ENCODE data around the gene SOWAHA. TPM values are rescaled to one million over a fixed set of nuclear protein-coding genes. Genes with fewer than 3 reads are reported as not detected.

Gene SOWAHA
- total RNA-seq, 1 experiment from 2014 or later, result not detected

GRCh38 chr5:132773601-132774355 lies 39.3 kb upstream of the SOWAHA start:
- DNase-seq (ENCODE audit: low spot score), result no peak
- Histone ChIP-seq H3K27ac (ENCODE audit: low read depth, low read length, poor library complexity, severe bottlenecking) (no peak overlapping the region), H3K4me1 (ENCODE audit: insufficient read depth, low read length, poor library complexity, severe bottlenecking) (peaks cover 6% of the 10 kb centered on the region), H3K4me3 (ENCODE audit: low read depth, low read length, poor library complexity, severe bottlenecking) (no peak overlapping the region), H3K36me3 (ENCODE audit: insufficient read depth, low read length, poor library complexity, severe bottlenecking) (no peaks in the 10 kb centered on the region), H3K27me3 (replicated peaks; ENCODE audit: insufficient read depth, low read depth, low read length, poor library complexity) (no peaks in the 10 kb centered on the region), H3K9me3 (ENCODE audit: low read depth, low read length, poor library complexity, severe bottlenecking) (no peaks in the 10 kb centered on the region)
- TF ChIP-seq CTCF (conservative IDR thresholded peaks at IDR 0.05; ENCODE audit: low read depth, low read length), result no peak
- no peak for TF ChIP-seq EZH2 (IDR thresholded peaks at IDR 0.05; ENCODE audit: borderline replicate concordance, low read depth, low read length, poor library complexity, severe bottlenecking)
- POLR2A ChIA-PET (ENCODE audit: low non-redundant PET), result no interaction called here
- intact Hi-C loops (cut with micrococcal nuclease; ENCODE audit: unreplicated experiment), result no loop called here
- CTCF ChIA-PET, result no interaction called here
- no TSS peak for BruUV-seq (replicated peaks)

- ChIA-PET CTCF (no interaction called here), POLR2A (ENCODE audit: low non-redundant PET) (no interaction called here)
- no peaks in the 10 kb centered on the region for H3K36me3 ChIP-seq (ENCODE audit: insufficient read depth, low read length, poor library complexity, severe bottlenecking)
- no peaks in the 10 kb centered on the region for H3K27me3 ChIP-seq (replicated peaks; ENCODE audit: insufficient read depth, low read depth, low read length, poor library complexity)
- no peak overlapping the region for H3K4me3 ChIP-seq (ENCODE audit: low read depth, low read length, poor library complexity, severe bottlenecking)
- BruUV-seq (replicated peaks), result no TSS peak
- DNase-seq (ENCODE audit: low spot score), result no peak
- intact Hi-C loops (cut with micrococcal nuclease; ENCODE audit: unreplicated experiment), result no loop called here
- peaks cover 6% of the 10 kb centered on the region for H3K4me1 ChIP-seq (ENCODE audit: insufficient read depth, low read length, poor library complexity, severe bottlenecking)
- H3K9me3 ChIP-seq (ENCODE audit: low read depth, low read length, poor library complexity, severe bottlenecking), result no peaks in the 10 kb centered on the region
- H3K27ac ChIP-seq (ENCODE audit: low read depth, low read length, poor library complexity, severe bottlenecking), result no peak overlapping the region
- TF ChIP-seq CTCF (conservative IDR thresholded peaks at IDR 0.05; ENCODE audit: low read depth, low read length), result no peak
- no peak for TF ChIP-seq EZH2 (IDR thresholded peaks at IDR 0.05; ENCODE audit: borderline replicate concordance, low read depth, low read length, poor library complexity, severe bottlenecking)
These were observed 38.7 kb upstream of the SOWAHA start for GRCh38 chr5:132774406-132774805.

GRCh38 chr5:132774896-132775295 lies 38.2 kb upstream of the SOWAHA start:
- Histone ChIP-seq H3K4me1 (ENCODE audit: insufficient read depth, low read length, poor library complexity, severe bottlenecking) (peaks cover 6% of the 10 kb centered on the region), H3K36me3 (ENCODE audit: insufficient read depth, low read length, poor library complexity, severe bottlenecking) (no peaks in the 10 kb centered on the region), H3K9me3 (ENCODE audit: low read depth, low read length, poor library complexity, severe bottlenecking) (no peaks in the 10 kb centered on the region), H3K4me3 (ENCODE audit: low read depth, low read length, poor library complexity, severe bottlenecking) (no peak overlapping the region), H3K27ac (ENCODE audit: low read depth, low read length, poor library complexity, severe bottlenecking) (no peak overlapping the region), H3K27me3 (replicated peaks; ENCODE audit: insufficient read depth, low read depth, low read length, poor library complexity) (no peaks in the 10 kb centered on the region)
- intact Hi-C loops (cut with micrococcal nuclease; ENCODE audit: unreplicated experiment), result no loop called here
- ChIA-PET CTCF (no interaction called here), POLR2A (ENCODE audit: low non-redundant PET) (no interaction called here)
- no TSS peak for BruUV-seq (replicated peaks)
- no peak for DNase-seq (ENCODE audit: low spot score)
- TF ChIP-seq EZH2 (IDR thresholded peaks at IDR 0.05; ENCODE audit: borderline replicate concordance, low read depth, low read length, poor library complexity, severe bottlenecking) (no peak), CTCF (conservative IDR thresholded peaks at IDR 0.05; ENCODE audit: low read depth, low read length) (no peak)

Data from A673 (cell line).